IMR-90 (cell line): ENCODE measurements around the gene CEP70. TPM values are rescaled to one million over a fixed set of nuclear protein-coding genes. Genes with fewer than 3 reads are reported as not detected.

ENCODE experiments used
- ATAC-seq: fragments of 200-7000 bp; cut with Tn5 transposase; 2 replicates; pipeline ENCODE4 v1.9.1; 2020; ENCODE audit warnings: low read depth, mild to moderate bottlenecking, moderate library complexity
- BruUV-seq: library from RNA; stranded (reverse); fragments of 400-500 nt; replicated peaks from 2 replicates; lab custom pipeline; 2021; lab: Mats Ljungman, UMichigan
- CTCF ChIA-PET: fragments of 300-600 bp; formaldehyde crosslinking; extraction: SDS; loops from one replicate; lab custom pipeline; 2021; ENCODE audit warnings: antibody characterized with exemption; lab: Yijun Ruan, JAX
- POLR2A ChIA-PET: fragments of 300-600 bp; sonication (Branson Sonifier 250); formaldehyde crosslinking; loops from one replicate; lab custom pipeline; 2022; ENCODE audit warnings: antibody characterized with exemption; ENCODE audit not compliant: unreplicated experiment; lab: Charles Lee
- DNase-seq: peaks from one replicate; pipeline ENCODE4 v3.0.0; 2013
- H2AFZ ChIP-seq: replicated peaks from 2 replicates; pipeline ENCODE3; 2013; ENCODE audit warnings: low read length, mild to moderate bottlenecking; ENCODE audit not compliant: poor library complexity
- H2AK5ac ChIP-seq: 2 replicates; pipeline ENCODE4 v1.6.1; 2013; ENCODE audit warnings: low read depth, low read length, inconsistent platforms
- H2AK9ac ChIP-seq: replicated peaks from 2 replicates; pipeline ENCODE3; 2013; ENCODE audit warnings: mild to moderate bottlenecking, low read depth, low read length, moderate library complexity; ENCODE audit not compliant: poor library complexity
- H2BK120ac ChIP-seq: 2 replicates; pipeline ENCODE4 v1.6.1; 2013; ENCODE audit warnings: low read depth, low read length, inconsistent platforms
- H2BK15ac ChIP-seq: 3 replicates; pipeline ENCODE4 v1.6.1; 2013; ENCODE audit warnings: low read depth, low read length, inconsistent platforms
- H2BK20ac ChIP-seq: 2 replicates; pipeline ENCODE4 v1.6.1; 2013; ENCODE audit warnings: low read depth, mild to moderate bottlenecking, inconsistent platforms, low read length, moderate library complexity
- H2BK5ac ChIP-seq: 2 replicates; pipeline ENCODE4 v1.6.1; 2013; ENCODE audit warnings: mild to moderate bottlenecking, low read depth, low read length, inconsistent platforms; ENCODE audit not compliant: poor library complexity, severe bottlenecking
- H3K14ac ChIP-seq: replicated peaks from 2 replicates; pipeline ENCODE4 v1.6.1; 2013; ENCODE audit warnings: low read depth, low read length, inconsistent platforms
- H3K18ac ChIP-seq: 2 replicates; pipeline ENCODE4 v1.6.1; 2013; ENCODE audit warnings: low read depth, low read length, control low read depth
- H3K23ac ChIP-seq: 2 replicates; pipeline ENCODE4 v1.6.1; 2013; ENCODE audit warnings: low read depth, low read length, inconsistent platforms
- H3K27ac ChIP-seq: 2 replicates; pipeline ENCODE4 v1.5.1; 2013; ENCODE audit warnings: mild to moderate bottlenecking, control low read depth, low read length; ENCODE audit not compliant: insufficient read depth
- H3K27me3 ChIP-seq: 2 replicates; pipeline ENCODE4 v1.6.1; 2013; ENCODE audit warnings: low read length; ENCODE audit not compliant: control insufficient read depth, insufficient read depth
- H3K36me3 ChIP-seq: 2 replicates; pipeline ENCODE4 v1.6.1; 2013; ENCODE audit warnings: low read length, mixed read lengths; ENCODE audit not compliant: control insufficient read depth, insufficient read depth
- H3K4ac ChIP-seq: 2 replicates; pipeline ENCODE4 v1.6.1; 2013; ENCODE audit warnings: low read depth, low read length, inconsistent platforms
- H3K4me1 ChIP-seq: 2 replicates; pipeline ENCODE4 v1.6.1; 2013; ENCODE audit warnings: low read length, mixed read lengths; ENCODE audit not compliant: control insufficient read depth, insufficient read depth
- H3K4me2 ChIP-seq: 2 replicates; pipeline ENCODE4 v1.6.1; 2013; ENCODE audit warnings: low read depth, mild to moderate bottlenecking, control low read depth, low read length, moderate library complexity
- H3K4me3 ChIP-seq: 2 replicates; pipeline ENCODE4 v1.5.1; 2013; ENCODE audit warnings: low read depth, mild to moderate bottlenecking, control low read depth, low read length, moderate library complexity; ENCODE audit not compliant: insufficient read depth
- H3K56ac ChIP-seq: 2 replicates; pipeline ENCODE4 v1.6.1; 2013; ENCODE audit warnings: low read length, inconsistent platforms; ENCODE audit not compliant: insufficient read depth; ENCODE audit errors: extremely low read depth
- H3K79me1 ChIP-seq, 2 experiments: 2 replicates each; pipeline ENCODE4 v1.6.1; 2013; ENCODE audit warnings: low read length in 2 of 2, inconsistent platforms in 1 of 2, low read depth in 1 of 2
- H3K9ac ChIP-seq: 2 replicates; pipeline ENCODE4 v1.6.1; 2013; ENCODE audit warnings: low read depth, low read length, control low read depth
- H3K9me1 ChIP-seq: 2 replicates; pipeline ENCODE4 v1.6.1; 2013; ENCODE audit warnings: low read length, inconsistent platforms; ENCODE audit not compliant: insufficient read depth
- H3K9me3 ChIP-seq: 2 replicates; pipeline ENCODE4 v1.6.1; 2013; ENCODE audit warnings: low read length; ENCODE audit not compliant: control insufficient read depth, insufficient read depth
- H4K20me1 ChIP-seq: 2 replicates; pipeline ENCODE4 v1.6.1; 2013; ENCODE audit warnings: low read length, inconsistent platforms; ENCODE audit not compliant: insufficient read depth
- H4K5ac ChIP-seq: 2 replicates; pipeline ENCODE4 v1.6.1; 2013; ENCODE audit warnings: mild to moderate bottlenecking, low read depth, low read length, control low read depth
- H4K8ac ChIP-seq, 2 experiments: 2 replicates each; pipeline ENCODE4 v1.6.1; 2013; ENCODE audit warnings: low read depth in 2 of 2, low read length in 2 of 2, control low read depth in 1 of 2, inconsistent platforms in 1 of 2
- H4K91ac ChIP-seq: 2 replicates; pipeline ENCODE4 v1.6.1; 2013; ENCODE audit warnings: low read depth, low read length, inconsistent platforms; ENCODE audit not compliant: insufficient read depth
- BHLHE40 ChIP-seq: fragments of 150-350 bp; IDR thresholded peaks from 2 replicates; pipeline ENCODE4 v1.6.1; 2016; ENCODE audit warnings: mild to moderate bottlenecking, low read depth, low read length
- CEBPB ChIP-seq: IDR thresholded peaks from 2 replicates; pipeline ENCODE4 v1.6.1; 2012; ENCODE audit warnings: low read depth, low read length, improper control_type of control experiment
- CHD1 ChIP-seq: IDR thresholded peaks from 2 replicates; pipeline ENCODE4 v1.6.1; 2012; ENCODE audit warnings: low read depth, low read length, improper control_type of control experiment
- FOS ChIP-seq: fragments of 150-350 bp; IDR thresholded peaks from 2 replicates; pipeline ENCODE4 v1.6.1; 2016; ENCODE audit warnings: low read depth, low read length
- MAFK ChIP-seq: IDR thresholded peaks from 2 replicates; pipeline ENCODE4 v1.6.1; 2012; ENCODE audit warnings: low read depth, low read length, improper control_type of control experiment
- MAZ ChIP-seq: IDR thresholded peaks from 2 replicates; pipeline ENCODE4 v1.6.1; 2012; ENCODE audit warnings: low read depth, mild to moderate bottlenecking, low read length, improper control_type of control experiment, moderate library complexity, borderline replicate concordance
- MXI1 ChIP-seq: IDR thresholded peaks from 2 replicates; pipeline ENCODE4 v1.6.1; 2012; ENCODE audit warnings: low read depth, mild to moderate bottlenecking, low read length, moderate library complexity, borderline replicate concordance
- NFE2L2 ChIP-seq: fragments of 150-350 bp; IDR thresholded peaks from 2 replicates; pipeline ENCODE4 v1.6.1; 2016; ENCODE audit warnings: low read depth, mild to moderate bottlenecking, low read length
- POLR2A ChIP-seq: IDR thresholded peaks from 2 replicates; pipeline ENCODE4 v1.6.1; 2012; ENCODE audit warnings: mild to moderate bottlenecking, low read depth, low read length
- RAD21 ChIP-seq: IDR thresholded peaks from 2 replicates; pipeline ENCODE4 v1.6.1; 2012; ENCODE audit warnings: low read length, improper control_type of control experiment
- RCOR1 ChIP-seq: IDR thresholded peaks from 2 replicates; pipeline ENCODE4 v1.6.1; 2012; ENCODE audit warnings: mild to moderate bottlenecking, low read length, improper control_type of control experiment; ENCODE audit not compliant: insufficient replicate concordance
- RFX5 ChIP-seq: IDR thresholded peaks from 2 replicates; pipeline ENCODE4 v1.8.0; 2012; ENCODE audit warnings: low read depth, mild to moderate bottlenecking, low read length, moderate library complexity
- SMC3 ChIP-seq: fragments of 150-350 bp; IDR thresholded peaks from 2 replicates; pipeline ENCODE4 v1.6.1; 2016; ENCODE audit warnings: low read depth, mild to moderate bottlenecking, antibody characterized with exemption, low read length, moderate library complexity
- WGBS, 2 experiments: methylation state at CpG; one replicate each; pipeline versions ENCODE4 v1.1.5 to v1.1.7; 2013; ENCODE audit warnings: missing lambda C conversion rate in 2 of 2; ENCODE audit not compliant: insufficient read length in 1 of 2; ENCODE audit errors: extremely low coverage in 2 of 2; 5-methylcytosine and 5-hydroxymethylcytosine counted together
- dilution Hi-C: fragments of 300-500 bp; cut with HindIII; formaldehyde crosslinking; loops from one replicate; pipeline ENCODE4 v1.14.3; 2018; ENCODE audit warnings: low sequenced_read_pairs; ENCODE audit not compliant: unreplicated experiment
- in situ Hi-C: fragments of 300-500 bp; cut with MboI; formaldehyde crosslinking; loops from 3 replicates; pipeline ENCODE4 v1.14.3; 2019; ENCODE audit warnings: low sequenced_read_pairs, inconsistent platforms, mixed read lengths
- intact Hi-C: fragments of 100-400 bp; cut with micrococcal nuclease; formaldehyde crosslinking; loops from 2 replicates; pipeline ENCODE4 v1.10.0; 2022
- polyA plus RNA-seq, 3 experiments: library from polyadenylated mRNA; depleted of rRNA; stranded (reverse); fragments of >200 nt; gene quantifications; 2 replicates each; pipeline ENCODE4 v1.2.3, GENCODE V29; 2012; ENCODE audit warnings: low replicate concordance in 1 of 3
- total RNA-seq: library from RNA; depleted of rRNA; stranded (reverse); fragments of >200 nt; gene quantifications from 2 replicates; pipeline ENCODE4 v1.2.3, GENCODE V29; 2012
- TF ChIP-seq, protein P1 (sequence below): conservative IDR thresholded peaks from 2 replicates; pipeline ENCODE4 v1.5.1; 2012; ENCODE audit warnings: mild to moderate bottlenecking, low read depth, low read length, improper control_type of control experiment
- TF ChIP-seq, protein P2 (sequence below): fragments of 150-350 bp; IDR thresholded peaks from 2 replicates; pipeline ENCODE4 v1.6.1; 2016; ENCODE audit warnings: low read depth, mild to moderate bottlenecking, low read length, moderate library complexity, borderline replicate concordance
- TF ChIP-seq, protein P3 (sequence below): fragments of 150-350 bp; IDR thresholded peaks from 2 replicates; pipeline ENCODE4 v1.6.1; 2017; ENCODE audit warnings: mild to moderate bottlenecking, antibody characterized with exemption, low read length, low read depth

Gene CEP70
- total and polyA plus RNA-seq, 2 of the 4 experiments (the other 2 are of a cell fraction): 4.6 to 11.1 TPM

DNA sequence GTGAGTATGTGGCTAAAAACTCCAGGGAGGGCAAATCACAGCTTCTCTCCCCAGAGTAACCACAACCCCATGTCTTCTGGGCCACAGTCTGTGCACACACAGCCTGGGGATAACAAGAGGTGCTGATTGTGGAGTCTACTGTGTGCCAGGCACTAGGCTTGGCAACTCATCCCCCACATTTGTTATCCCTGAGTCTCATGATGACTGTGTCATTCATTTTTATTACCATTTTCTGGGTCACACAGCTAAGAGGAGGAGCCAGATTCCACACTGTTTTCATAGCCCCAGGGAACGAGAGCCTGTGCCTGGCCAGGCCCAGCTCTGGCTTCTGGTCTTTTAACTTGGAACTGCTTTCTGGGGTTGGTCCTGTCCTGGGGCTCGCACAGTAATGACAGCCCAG is 125.2 kb downstream of the CEP70 start:
- Histone ChIP-seq H2BK15ac (no peak overlapping the region), H3K9ac (no peak overlapping the region), H3K18ac (no peak overlapping the region), H3K27me3 (peaks cover 9% of the 10 kb centered on the region), H2AK5ac (no peak overlapping the region), H3K4me2 (no peak overlapping the region), H3K4ac (no peak overlapping the region), H3K9me3 (no peaks in the 10 kb centered on the region), H4K8ac (no peak overlapping the region), H3K79me1 (no peaks in the 10 kb centered on the region), H3K14ac (no peak overlapping the region), H3K56ac (no peak overlapping the region), H3K36me3 (no peaks in the 10 kb centered on the region), H2BK120ac (no peak overlapping the region), H3K27ac (no peak overlapping the region), H2BK5ac (no peak overlapping the region), H3K23ac (no peak overlapping the region), H4K20me1 (no peaks in the 10 kb centered on the region), H2AFZ (no peak overlapping the region), H3K4me3 (no peak overlapping the region), H3K4me1 (no peaks in the 10 kb centered on the region), H2AK9ac (no peak overlapping the region), H4K5ac (no peak overlapping the region), H2BK20ac (no peak overlapping the region), H3K9me1 (no peaks in the 10 kb centered on the region), H4K91ac (no peak overlapping the region)
- intact Hi-C loops (no loop called here), in situ Hi-C loops (no loop called here), dilution Hi-C loops (no loop called here)
- ChIA-PET CTCF (no interaction called here), POLR2A (interaction anchor here (0.5 kb wide), 1 partner anchor 11 kb away, joined by 3 read pairs; no protein-coding TSS in a partner anchor)
- TF ChIP-seq, protein P1, sequence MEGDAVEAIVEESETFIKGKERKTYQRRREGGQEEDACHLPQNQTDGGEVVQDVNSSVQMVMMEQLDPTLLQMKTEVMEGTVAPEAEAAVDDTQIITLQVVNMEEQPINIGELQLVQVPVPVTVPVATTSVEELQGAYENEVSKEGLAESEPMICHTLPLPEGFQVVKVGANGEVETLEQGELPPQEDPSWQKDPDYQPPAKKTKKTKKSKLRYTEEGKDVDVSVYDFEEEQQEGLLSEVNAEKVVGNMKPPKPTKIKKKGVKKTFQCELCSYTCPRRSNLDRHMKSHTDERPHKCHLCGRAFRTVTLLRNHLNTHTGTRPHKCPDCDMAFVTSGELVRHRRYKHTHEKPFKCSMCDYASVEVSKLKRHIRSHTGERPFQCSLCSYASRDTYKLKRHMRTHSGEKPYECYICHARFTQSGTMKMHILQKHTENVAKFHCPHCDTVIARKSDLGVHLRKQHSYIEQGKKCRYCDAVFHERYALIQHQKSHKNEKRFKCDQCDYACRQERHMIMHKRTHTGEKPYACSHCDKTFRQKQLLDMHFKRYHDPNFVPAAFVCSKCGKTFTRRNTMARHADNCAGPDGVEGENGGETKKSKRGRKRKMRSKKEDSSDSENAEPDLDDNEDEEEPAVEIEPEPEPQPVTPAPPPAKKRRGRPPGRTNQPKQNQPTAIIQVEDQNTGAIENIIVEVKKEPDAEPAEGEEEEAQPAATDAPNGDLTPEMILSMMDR: no peak
- TF ChIP-seq SMC3 (no peak), RCOR1 (no peak), RAD21 (no peak), CEBPB (no peak), RFX5 (no peak), NFE2L2 (no peak), MAZ (no peak), MAFK (no peak), MXI1 (no peak), POLR2A (no peak), CHD1 (no peak), BHLHE40 (no peak), FOS (no peak)
- TF ChIP-seq, protein P2, sequence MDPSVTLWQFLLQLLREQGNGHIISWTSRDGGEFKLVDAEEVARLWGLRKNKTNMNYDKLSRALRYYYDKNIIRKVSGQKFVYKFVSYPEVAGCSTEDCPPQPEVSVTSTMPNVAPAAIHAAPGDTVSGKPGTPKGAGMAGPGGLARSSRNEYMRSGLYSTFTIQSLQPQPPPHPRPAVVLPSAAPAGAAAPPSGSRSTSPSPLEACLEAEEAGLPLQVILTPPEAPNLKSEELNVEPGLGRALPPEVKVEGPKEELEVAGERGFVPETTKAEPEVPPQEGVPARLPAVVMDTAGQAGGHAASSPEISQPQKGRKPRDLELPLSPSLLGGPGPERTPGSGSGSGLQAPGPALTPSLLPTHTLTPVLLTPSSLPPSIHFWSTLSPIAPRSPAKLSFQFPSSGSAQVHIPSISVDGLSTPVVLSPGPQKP: no peak
- TF ChIP-seq, protein P3, sequence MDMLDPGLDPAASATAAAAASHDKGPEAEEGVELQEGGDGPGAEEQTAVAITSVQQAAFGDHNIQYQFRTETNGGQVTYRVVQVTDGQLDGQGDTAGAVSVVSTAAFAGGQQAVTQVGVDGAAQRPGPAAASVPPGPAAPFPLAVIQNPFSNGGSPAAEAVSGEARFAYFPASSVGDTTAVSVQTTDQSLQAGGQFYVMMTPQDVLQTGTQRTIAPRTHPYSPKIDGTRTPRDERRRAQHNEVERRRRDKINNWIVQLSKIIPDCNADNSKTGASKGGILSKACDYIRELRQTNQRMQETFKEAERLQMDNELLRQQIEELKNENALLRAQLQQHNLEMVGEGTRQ: no peak
- DNase-seq: no peak
- no TSS peak for BruUV-seq
- ATAC-seq: peak; percentile 37; the same call in 1 of the 2 replicates
- WGBS, 2 experiments: no CpG with 5 or more reads among the region's 2 CpGs
